ENCODE results near the gene COL25A1. TPM values are rescaled to one million over a fixed set of nuclear protein-coding genes. Genes with fewer than 3 reads are reported as not detected.

The COL25A1 gene
- total RNA-seq, 1 experiment from 2014 or later, result not detected

GRCh38 chr4:109162759-109163158, 139.7 kb downstream of the COL25A1 start:
- intact Hi-C loops (cut with micrococcal nuclease; ENCODE audit: unreplicated experiment) (no loop called here), in situ Hi-C loops (cut with HindIII; ENCODE audit: low pct_unique_long_range_greater_than_20kb, low sequenced_read_pairs) (no loop called here)
- POLR2A ChIA-PET, result no interaction called here
- ATAC-seq (no peak), DNase-seq (ENCODE audit: low read depth, low spot score) (no peak)
- H3K9me3 ChIP-seq (ENCODE audit: control insufficient read depth, insufficient read depth, low read depth, low read length), result no peaks in the 10 kb centered on the region
- no TSS peak for BruUV-seq (replicated peaks)
- no peaks in the 10 kb centered on the region for H3K4me1 ChIP-seq (ENCODE audit: control insufficient read depth, insufficient read depth, low read length)
- CTCF ChIA-PET, result no interaction called here
- H3K27me3 ChIP-seq (ENCODE audit: control insufficient read depth, insufficient read depth, low read length), result no peaks in the 10 kb centered on the region
- no peaks in the 10 kb centered on the region for H3K36me3 ChIP-seq (ENCODE audit: control insufficient read depth, insufficient read depth, low read length)
- TF ChIP-seq SIN3A (IDR thresholded peaks at IDR 0.05; ENCODE audit: borderline replicate concordance, insufficient read depth, low read depth, low read length) (no peak), TCF7L2 (IDR thresholded peaks at IDR 0.05; ENCODE audit: low read depth, low read length) (no peak), POLR2AphosphoS5 (IDR thresholded peaks at IDR 0.05; ENCODE audit: low read depth, low read length) (no peak), REST (IDR thresholded peaks at IDR 0.05; ENCODE audit: insufficient read depth in 1 of 2, low read depth in 2 of 2, low read length in 1 of 2) (no peak), CTCF (IDR thresholded peaks at IDR 0.05) (no peak; the same call in 1 of the 2 replicates)
- no peak overlapping the region for H3K4me3 ChIP-seq (ENCODE audit: low read depth in 2 of 2, low read length in 2 of 2)
- H3K27ac ChIP-seq (ENCODE audit: low read length), result no peak overlapping the region

- DNase-seq (ENCODE audit: low read depth, low spot score), result no peak
Measured at GRCh38 chr4:109160494-109160893, 142.0 kb downstream of the COL25A1 start.

More at GRCh38 chr4:109160494-109160893, 142.0 kb downstream of the COL25A1 start:
- no TSS peak for BruUV-seq (replicated peaks)
- intact Hi-C loops (cut with micrococcal nuclease; ENCODE audit: unreplicated experiment), result no loop called here
- Histone ChIP-seq H3K4me1 (ENCODE audit: control insufficient read depth, insufficient read depth, low read length) (no peaks in the 10 kb centered on the region), H3K9me3 (ENCODE audit: control insufficient read depth, insufficient read depth, low read depth, low read length) (no peaks in the 10 kb centered on the region), H3K27ac (ENCODE audit: low read length) (no peak overlapping the region), H3K36me3 (ENCODE audit: control insufficient read depth, insufficient read depth, low read length) (no peaks in the 10 kb centered on the region), H3K27me3 (ENCODE audit: control insufficient read depth, insufficient read depth, low read length) (no peaks in the 10 kb centered on the region), H3K4me3 (ENCODE audit: low read depth in 2 of 2, low read length in 2 of 2) (no peak overlapping the region)
- CTCF ChIA-PET, result no interaction called here
- no peak for ATAC-seq
- TF ChIP-seq POLR2AphosphoS5 (IDR thresholded peaks at IDR 0.05; ENCODE audit: low read depth, low read length), result no peak
- no peak for TF ChIP-seq CTCF (IDR thresholded peaks at IDR 0.05)
- TF ChIP-seq TCF7L2 (IDR thresholded peaks at IDR 0.05; ENCODE audit: low read depth, low read length), result no peak
- TF ChIP-seq REST (IDR thresholded peaks at IDR 0.05; ENCODE audit: insufficient read depth in 1 of 2, low read depth in 2 of 2, low read length in 1 of 2), result no peak
- no peak for TF ChIP-seq SIN3A (IDR thresholded peaks at IDR 0.05; ENCODE audit: borderline replicate concordance, insufficient read depth, low read depth, low read length)
- POLR2A ChIA-PET, result no interaction called here
- in situ Hi-C loops (cut with HindIII; ENCODE audit: low pct_unique_long_range_greater_than_20kb, low sequenced_read_pairs), result no loop called here

Data from Panc1 (cell line).